ENCODE results near the gene OBI1. TPM values are rescaled to one million over a fixed set of nuclear protein-coding genes. Genes with fewer than 3 reads are reported as not detected.

OBI1 gene
- polyA plus RNA-seq, 3 donors = 2.0 to 5.2 (median 3.5) TPM

DNA sequence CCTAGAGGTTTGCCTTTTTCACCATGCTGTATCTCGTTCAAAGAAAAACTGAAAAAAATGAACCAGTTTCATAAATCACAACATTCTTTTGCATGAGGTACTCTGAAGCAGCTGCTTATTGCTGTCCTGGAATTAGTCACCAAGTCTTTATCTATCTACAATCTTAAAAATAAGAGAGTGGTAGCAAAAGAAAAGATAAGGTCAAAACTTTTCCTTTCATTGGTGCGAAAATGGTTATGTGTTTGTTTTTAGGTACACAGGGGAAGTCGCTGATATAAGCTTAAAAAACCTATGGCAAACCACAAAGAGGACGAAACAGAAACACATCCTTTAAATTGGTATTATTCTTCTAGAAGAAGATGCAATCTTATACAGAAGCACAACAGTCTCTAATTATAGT lies 20.7 kb downstream of the OBI1 start:
- intact Hi-C loops (cut with micrococcal nuclease) = no loop called here
- H3K27me3 ChIP-seq (ENCODE audit: control insufficient read depth in 2 of 2, insufficient read depth in 2 of 2, low read length in 2 of 2) = no peaks in the 10 kb centered on the region
- H3K9me3 Mint-ChIP-seq = peaks cover 0 to 2% (median 0%) of the 10 kb centered on the region in 7 donors
- DNase-seq = no peak
- H3K36me3 Mint-ChIP-seq = peaks cover 65 to 66% of the 10 kb centered on the region in 2 donors
- H4K20me1 ChIP-seq (ENCODE audit: insufficient read depth, low read length) = peaks cover 7% of the 10 kb centered on the region
- no peak overlapping the region for H3K27ac ChIP-seq (ENCODE audit: low read depth in 1 of 2, low read length in 2 of 2)
- no peak overlapping the region for H3K4me2 ChIP-seq (replicated peaks; ENCODE audit: extremely low read depth, low read length, poor library complexity, severe bottlenecking)
- H3K27me3 Mint-ChIP-seq (ENCODE audit: low read depth in 3 of 3) = no peaks in the 10 kb centered on the region
- no peak overlapping the region for H3K27ac Mint-ChIP-seq
- H3K4me1 ChIP-seq (ENCODE audit: control insufficient read depth in 1 of 2, insufficient read depth in 2 of 2, low read length in 2 of 2) = peaks cover 0 to 7% of the 10 kb centered on the region in 2 donors
- H3K4me3 ChIP-seq (replicated peaks in 1 of 3; ENCODE audit: low read depth in 2 of 3, low read length in 3 of 3) = no peak overlapping the region
- no peaks in the 10 kb centered on the region for H3K9me3 ChIP-seq (replicated peaks in 1 of 2; ENCODE audit: control insufficient read depth in 1 of 2, insufficient read depth in 1 of 2, low read length in 2 of 2)
- H2AFZ ChIP-seq (ENCODE audit: insufficient read depth, low read depth, low read length, poor library complexity, severe bottlenecking) = no peak overlapping the region
- peaks cover 4% of the 10 kb centered on the region for H3K79me2 ChIP-seq (ENCODE audit: insufficient read depth, low read length)
- WGBS (ENCODE audit: insufficient coverage) = 100% methylated on average over 1 of the region's 4 CpGs
- peaks cover 46 to 92% of the 10 kb centered on the region in 2 donors for H3K36me3 ChIP-seq (replicated peaks in 1 of 2; ENCODE audit: control insufficient read depth in 1 of 2, insufficient read depth in 2 of 2, low read length in 2 of 2)
- no peak for TF ChIP-seq CTCF (IDR thresholded peaks at IDR 0.05)
- H3K4me1 Mint-ChIP-seq = peaks cover 7% of the 10 kb centered on the region
- no peak overlapping the region for H3K4me3 Mint-ChIP-seq
- no peak overlapping the region for H3K9ac ChIP-seq (ENCODE audit: insufficient read depth, low read length, poor library complexity, severe bottlenecking)

DNA sequence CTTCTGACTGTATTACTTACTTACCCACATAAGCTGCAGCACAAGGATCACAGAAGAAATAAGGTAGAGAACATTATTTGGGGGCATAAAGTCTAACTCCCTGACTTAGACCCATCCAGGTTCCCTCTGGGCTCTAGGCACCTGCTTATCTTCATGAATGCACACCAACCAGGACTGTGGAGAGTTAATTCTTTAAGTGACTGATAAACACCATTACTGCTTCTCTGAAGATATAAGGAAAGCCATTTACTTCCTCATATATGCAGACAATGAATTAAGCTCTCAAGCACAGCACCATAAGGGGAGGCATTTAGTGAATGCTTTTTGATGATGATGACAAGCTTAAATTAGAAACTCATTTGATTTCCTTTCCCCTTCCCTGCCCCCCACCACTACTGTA lies 22.5 kb downstream of the OBI1 start:
- intact Hi-C loops (cut with micrococcal nuclease) = no loop called here
- Histone ChIP-seq H3K36me3 (replicated peaks in 1 of 2; ENCODE audit: control insufficient read depth in 1 of 2, insufficient read depth in 2 of 2, low read length in 2 of 2) (peaks cover 59 to 94% of the 10 kb centered on the region in 2 donors), H3K27ac (ENCODE audit: low read depth in 1 of 2, low read length in 2 of 2) (no peak overlapping the region), H3K4me3 (replicated peaks in 1 of 3; ENCODE audit: low read depth in 2 of 3, low read length in 3 of 3) (no peak overlapping the region), H3K27me3 (ENCODE audit: control insufficient read depth in 2 of 2, insufficient read depth in 2 of 2, low read length in 2 of 2) (no peaks in the 10 kb centered on the region), H3K9ac (ENCODE audit: insufficient read depth, low read length, poor library complexity, severe bottlenecking) (no peak overlapping the region), H3K4me1 (ENCODE audit: control insufficient read depth in 1 of 2, insufficient read depth in 2 of 2, low read length in 2 of 2) (peaks cover 0 to 7% of the 10 kb centered on the region in 2 donors), H3K4me2 (replicated peaks; ENCODE audit: extremely low read depth, low read length, poor library complexity, severe bottlenecking) (no peak overlapping the region), H3K79me2 (ENCODE audit: insufficient read depth, low read length) (no peaks in the 10 kb centered on the region), H3K9me3 (replicated peaks in 1 of 2; ENCODE audit: control insufficient read depth in 1 of 2, insufficient read depth in 1 of 2, low read length in 2 of 2) (no peaks in the 10 kb centered on the region), H4K20me1 (ENCODE audit: insufficient read depth, low read length) (no peaks in the 10 kb centered on the region), H2AFZ (ENCODE audit: insufficient read depth, low read depth, low read length, poor library complexity, severe bottlenecking) (no peak overlapping the region)
- Mint-ChIP-seq H3K27ac (no peak overlapping the region), H3K27me3 (ENCODE audit: low read depth in 3 of 3) (no peaks in the 10 kb centered on the region), H3K9me3 (peaks cover 0 to 2% (median 0%) of the 10 kb centered on the region in 7 donors), H3K4me1 (peaks cover 7% of the 10 kb centered on the region), H3K4me3 (no peak overlapping the region), H3K36me3 (peaks cover 72 to 76% of the 10 kb centered on the region in 2 donors)
- TF ChIP-seq CTCF (IDR thresholded peaks at IDR 0.05) = no peak
- no peak for DNase-seq

All from CD14-positive monocyte (primary cell).